Astrocyte (in vitro differentiated cells and primary cell): ENCODE data around the gene MCAT.

Source experiments
- CTCF ChIP-seq: IDR thresholded peaks from 2 replicates; pipeline ENCODE4 v1.5.1; 2011; ENCODE audit warnings: low read depth, mild to moderate bottlenecking, inconsistent platforms, low read length, moderate library complexity; ENCODE audit not compliant: insufficient read depth
- EZH2 ChIP-seq: IDR thresholded peaks from 2 replicates; pipeline ENCODE4 v1.6.1; 2012; ENCODE audit warnings: mild to moderate bottlenecking, low read length, inconsistent platforms; ENCODE audit not compliant: insufficient read depth

- no peak for TF ChIP-seq EZH2
- TF ChIP-seq CTCF = no peak
These were observed 23.9 kb upstream of the MCAT start for GRCh38 chr22:43167001-43167589.
